Measurements from ENCODE around the gene PITPNM1. TPM values are rescaled to one million over a fixed set of nuclear protein-coding genes. Genes with fewer than 3 reads are reported as not detected.

Gene PITPNM1
- total and polyA plus RNA-seq, 2 of the 13 experiments (the other 11 are each of a cell fraction or from before 2014, with no cell fraction given) = 8.2 to 8.5 TPM

GRCh38 chr11:67544616-67545242 lies 39.6 kb upstream of the PITPNM1 start (continued):
- TF ChIP-seq CHCHD3 (CRISPR knock-in tag; IDR thresholded peaks at IDR 0.05) = no peak

- TF ChIP-seq TBP (CRISPR knock-in tag; IDR thresholded peaks at IDR 0.05) = no peak
- TF ChIP-seq NFIB (CRISPR knock-in tag; IDR thresholded peaks at IDR 0.05; ENCODE audit: borderline replicate concordance) = no peak
- no peak for TF ChIP-seq ZNF691 (CRISPR knock-in tag; IDR thresholded peaks at IDR 0.05; ENCODE audit: borderline replicate concordance, low read depth)
- TF ChIP-seq ZNF768 (CRISPR knock-in tag; IDR thresholded peaks at IDR 0.05) = peak; percentile 96
- no peak for TF ChIP-seq MXI1 (IDR thresholded peaks at IDR 0.05; ENCODE audit: borderline replicate concordance, low read depth, low read length)
- TF ChIP-seq HOXA7 (CRISPR knock-in tag; IDR thresholded peaks at IDR 0.05) = no peak
- TF ChIP-seq HNRNPK (IDR thresholded peaks at IDR 0.05; ENCODE audit: low read depth, low read length, poor library complexity, severe bottlenecking) = no peak
- TF ChIP-seq ZNF292 (CRISPR knock-in tag; IDR thresholded peaks at IDR 0.05; ENCODE audit: borderline replicate concordance, low read depth) = no peak
- TF ChIP-seq CEBPZ (IDR thresholded peaks at IDR 0.05; ENCODE audit: low read length) = no peak
- TF ChIP-seq CAMTA2 (CRISPR knock-in tag; IDR thresholded peaks at IDR 0.05; ENCODE audit: borderline replicate concordance) = no peak
- TF ChIP-seq ZNF580 (CRISPR knock-in tag; IDR thresholded peaks at IDR 0.05; ENCODE audit: borderline replicate concordance, low read depth) = no peak
- TF ChIP-seq ZKSCAN8 (CRISPR knock-in tag; IDR thresholded peaks at IDR 0.05; ENCODE audit: borderline replicate concordance) = no peak
- 0 out of 2 replicates have a peak, but pooled peaks have one; percentile 37 for TF ChIP-seq ZMYM3 (CRISPR knock-in tag; IDR thresholded peaks at IDR 0.05)
- ATAC-seq (no peak), FAIRE-seq (no peak), DNase-seq (ENCODE audit: low spot score) (no peak)
- H3K27ac ChIP-seq (ENCODE audit: extremely low read length, insufficient read depth, low read length) = no peak overlapping the region
- no peak overlapping the region for H2AFZ ChIP-seq (ENCODE audit: low read length)
- H3K79me2 ChIP-seq (ENCODE audit: insufficient read depth, low read length) = no peaks in the 10 kb centered on the region
- no peaks in the 10 kb centered on the region for H4K20me1 ChIP-seq (ENCODE audit: insufficient read depth, low read length)
- no TSS peak for BruUV-seq (replicated peaks)
- no peak overlapping the region for H3K9ac ChIP-seq (ENCODE audit: insufficient read depth, low read depth, low read length)
- ChIA-PET POLR2A (no interaction called here), CTCF (ENCODE audit: low intra/inter-chr PET ratio, low total read pairs) (no interaction called here)
- intact Hi-C loops (cut with micrococcal nuclease; ENCODE audit: unreplicated experiment) = no loop called here
- no peak overlapping the region for H3K4me3 ChIP-seq (replicated peaks in 1 of 3; ENCODE audit: insufficient read depth in 1 of 3, low read depth in 2 of 3, low read length in 3 of 3)
- no peaks in the 10 kb centered on the region for H3K9me3 ChIP-seq (ENCODE audit: low read length)
- in situ Hi-C loops (cut with HindIII; ENCODE audit: extremely low pct_ligation_motif_present, low pct_unique_long_range_greater_than_20kb) = no loop called here
- no peaks in the 10 kb centered on the region for H3K27me3 ChIP-seq (ENCODE audit: control insufficient read depth in 1 of 2, insufficient read depth in 2 of 2, low read length in 2 of 2)
- peaks cover 49% of the 10 kb centered on the region for H3K4me1 ChIP-seq (ENCODE audit: insufficient read depth, low read length)
- WGBS (ENCODE audit: low lambda C conversion rate) = 14% methylated on average over 2 of the region's 2 CpGs
- H3K36me3 ChIP-seq (replicated peaks in 1 of 2; ENCODE audit: control insufficient read depth in 1 of 2, insufficient read depth in 2 of 2, low read length in 2 of 2) = no peaks in the 10 kb centered on the region
- no peak overlapping the region for H3K4me2 ChIP-seq (ENCODE audit: low read depth, low read length)
Measured at GRCh38 chr11:67543585-67543984, 38.4 kb upstream of the PITPNM1 start.

Data from HepG2 (cell line).